Ascending aorta (tissue), 2 donors: ENCODE results near the gene PTP4A1. TPM values are rescaled to one million over a fixed set of nuclear protein-coding genes. Genes with fewer than 3 reads are reported as not detected.

ENCODE experiments used
- DNase-seq, 2 donors: peaks; one replicate each; pipeline ENCODE4 v3.0.0-alpha.2; 2019; ENCODE audit warnings: low spot score in 2 of 2
- H3K27ac ChIP-seq, 2 donors: fragments of 200-600 bp; sonication (generic); one replicate each; pipeline ENCODE4 v1.5.1; 2016 to 2017; ENCODE audit warnings: mild to moderate bottlenecking in 1 of 2
- H3K27me3 ChIP-seq: fragments of 200-600 bp; sonication (generic); one replicate; pipeline ENCODE4 v1.5.1; 2017
- H3K36me3 ChIP-seq, 2 donors: fragments of 200-600 bp; sonication (generic); one replicate each; pipeline ENCODE4 v1.5.1; 2016
- H3K4me1 ChIP-seq, 2 donors: fragments of 200-600 bp; sonication (generic); one replicate each; pipeline ENCODE4 v1.5.1; 2016 to 2017; ENCODE audit warnings: mild to moderate bottlenecking in 1 of 2
- H3K4me3 ChIP-seq, 2 donors: fragments of 200-600 bp; sonication (generic); one replicate each; pipeline ENCODE4 v1.5.1; 2016 to 2017; ENCODE audit warnings: mild to moderate bottlenecking in 1 of 2
- H3K9me3 ChIP-seq, 2 donors: fragments of 200-600 bp; sonication (generic); one replicate each; pipeline ENCODE4 v1.5.1; 2016
- intact Hi-C: fragments of 100-400 bp; cut with DNase I; formaldehyde crosslinking; loops from one replicate; pipeline ENCODE4 v1.15.1; 2023
- total RNA-seq: library from RNA; depleted of rRNA; stranded (reverse); fragments of >200 nt; gene quantifications from one replicate; pipeline ENCODE4 v1.1.0, GENCODE V29; 2016
- TF ChIP-seq, protein P1 (sequence below), 3 experiments: fragments of 200-600 bp in 2 of 3; fragments of 450-650 bp in 1 of 3; sonication (generic) in 2 of 3; IDR thresholded peaks; one replicate each; pipeline ENCODE4 v1.5.1; 2016 to 2019; ENCODE audit warnings: antibody characterized with exemption in 3 of 3, mild to moderate bottlenecking in 1 of 3, moderate library complexity in 1 of 3

Gene PTP4A1
- total RNA-seq, 1 donor from 2014 or later = 33.3 TPM

DNA sequence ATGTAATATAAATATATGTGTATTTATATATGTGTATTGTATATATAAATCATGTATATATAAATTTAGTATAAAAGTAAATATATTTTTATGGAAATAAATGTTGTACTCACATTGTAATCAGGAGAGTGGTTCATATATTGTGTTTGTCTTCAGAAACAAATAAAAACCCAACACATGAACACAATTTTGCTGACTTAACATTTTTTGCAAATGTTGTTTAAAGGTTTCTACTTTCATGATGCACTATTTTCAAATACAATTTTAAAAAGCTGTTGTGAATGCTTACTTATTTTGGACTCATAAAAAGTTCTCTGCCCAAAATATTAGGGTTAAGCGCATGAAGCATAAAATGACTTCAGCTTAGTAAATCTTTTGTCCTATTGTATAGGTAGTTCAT lies 39.3 kb downstream of the PTP4A1 start:
- TF ChIP-seq, protein P1, sequence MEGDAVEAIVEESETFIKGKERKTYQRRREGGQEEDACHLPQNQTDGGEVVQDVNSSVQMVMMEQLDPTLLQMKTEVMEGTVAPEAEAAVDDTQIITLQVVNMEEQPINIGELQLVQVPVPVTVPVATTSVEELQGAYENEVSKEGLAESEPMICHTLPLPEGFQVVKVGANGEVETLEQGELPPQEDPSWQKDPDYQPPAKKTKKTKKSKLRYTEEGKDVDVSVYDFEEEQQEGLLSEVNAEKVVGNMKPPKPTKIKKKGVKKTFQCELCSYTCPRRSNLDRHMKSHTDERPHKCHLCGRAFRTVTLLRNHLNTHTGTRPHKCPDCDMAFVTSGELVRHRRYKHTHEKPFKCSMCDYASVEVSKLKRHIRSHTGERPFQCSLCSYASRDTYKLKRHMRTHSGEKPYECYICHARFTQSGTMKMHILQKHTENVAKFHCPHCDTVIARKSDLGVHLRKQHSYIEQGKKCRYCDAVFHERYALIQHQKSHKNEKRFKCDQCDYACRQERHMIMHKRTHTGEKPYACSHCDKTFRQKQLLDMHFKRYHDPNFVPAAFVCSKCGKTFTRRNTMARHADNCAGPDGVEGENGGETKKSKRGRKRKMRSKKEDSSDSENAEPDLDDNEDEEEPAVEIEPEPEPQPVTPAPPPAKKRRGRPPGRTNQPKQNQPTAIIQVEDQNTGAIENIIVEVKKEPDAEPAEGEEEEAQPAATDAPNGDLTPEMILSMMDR (IDR thresholded peaks at IDR 0.05) = no peak
- H3K36me3 ChIP-seq = no peaks in the 10 kb centered on the region
- no peak for DNase-seq

DNA sequence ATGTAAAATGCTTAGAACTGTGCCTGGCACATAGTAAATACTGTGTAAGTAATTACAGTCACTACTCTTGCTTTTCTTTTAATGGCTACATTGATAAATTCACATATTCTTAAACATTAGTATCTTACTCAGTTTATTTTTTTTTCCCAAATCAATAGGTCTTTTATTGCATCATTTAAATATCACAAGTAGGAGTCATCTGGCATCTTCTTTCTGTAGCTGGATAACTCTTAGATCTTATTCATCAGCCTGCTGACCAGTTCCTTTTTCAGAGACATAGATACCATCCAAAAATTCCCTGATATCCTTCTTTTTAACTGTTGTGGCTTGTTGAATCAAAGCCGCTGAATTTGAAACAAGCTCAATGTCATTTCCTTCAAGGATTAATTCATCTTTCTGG lies 43.3 kb downstream of the PTP4A1 start:
- intact Hi-C loops = no loop called here
- DNase-seq = no peak
- H3K27me3 ChIP-seq = no peaks in the 10 kb centered on the region
- TF ChIP-seq, protein P1 (IDR thresholded peaks at IDR 0.05) = no peak
- no peaks in the 10 kb centered on the region for H3K36me3 ChIP-seq
- no peak overlapping the region for H3K27ac ChIP-seq
- H3K4me1 ChIP-seq = no peaks in the 10 kb centered on the region
- H3K9me3 ChIP-seq = no peaks in the 10 kb centered on the region
- no peak overlapping the region for H3K4me3 ChIP-seq

More for the DNA sequence above, 39.3 kb downstream of the PTP4A1 start:
- H3K27ac ChIP-seq = no peak overlapping the region
- intact Hi-C loops = no loop called here
- no peaks in the 10 kb centered on the region for H3K9me3 ChIP-seq
- H3K4me1 ChIP-seq = no peaks in the 10 kb centered on the region
- no peaks in the 10 kb centered on the region for H3K27me3 ChIP-seq
- H3K4me3 ChIP-seq = no peak overlapping the region

Other genes with a start within 250 kb of the PTP4A1 start
- 31.5 TPM for gene PHF3, start 63.3 kb downstream of the PTP4A1 start, total RNA-seq